Ramos (cell line): ENCODE results near the gene PGR.

Experiments used
- in situ Hi-C: fragments of 300-500 bp; cut with MboI; formaldehyde crosslinking; loops from one replicate; pipeline ENCODE4 v1.14.3; 2022; ENCODE audit warnings: low sequenced_read_pairs; ENCODE audit not compliant: unreplicated experiment

The PGR gene

DNA sequence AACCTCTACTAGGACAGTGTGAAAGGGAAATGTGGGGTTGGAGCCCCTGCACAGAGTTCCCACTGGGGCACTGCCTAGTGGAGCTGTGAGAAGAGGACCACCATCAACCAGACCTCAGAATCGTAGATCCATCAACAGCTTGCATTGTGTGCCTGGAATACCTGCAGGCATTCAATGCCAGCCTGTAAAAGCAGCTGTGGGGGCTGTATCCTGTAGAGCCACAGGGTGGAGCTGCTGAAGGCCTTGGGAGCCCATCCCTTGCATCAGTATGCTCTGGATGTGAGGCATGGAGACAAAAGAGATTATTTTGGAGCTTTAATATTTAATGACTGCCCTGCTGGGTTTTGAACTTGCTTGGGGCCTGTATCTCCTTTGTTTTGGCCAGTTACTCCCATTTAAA is 46.3 kb downstream of the PGR start:
- in situ Hi-C loops = no loop called here

DNA sequence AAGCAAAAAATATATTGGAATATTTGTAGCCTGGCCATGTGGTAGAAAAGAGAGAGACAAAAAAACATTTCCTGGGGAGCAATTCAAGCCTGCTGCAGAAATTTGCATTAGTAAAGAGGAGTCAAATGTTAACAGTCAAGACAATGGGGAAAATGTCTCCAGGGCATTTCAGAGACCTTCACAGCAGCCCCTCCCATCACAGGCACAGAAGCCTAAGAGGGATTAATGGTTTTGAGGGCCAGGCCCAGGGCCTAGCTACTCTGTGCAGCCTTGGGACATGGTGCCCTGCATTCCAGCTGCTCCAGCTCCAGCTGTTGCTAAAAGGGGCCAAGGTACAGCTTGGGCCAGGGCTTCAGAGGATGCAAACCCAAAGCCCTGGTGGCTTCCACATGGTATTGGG is 46.8 kb downstream of the PGR start:
- in situ Hi-C loops = no loop called here

DNA sequence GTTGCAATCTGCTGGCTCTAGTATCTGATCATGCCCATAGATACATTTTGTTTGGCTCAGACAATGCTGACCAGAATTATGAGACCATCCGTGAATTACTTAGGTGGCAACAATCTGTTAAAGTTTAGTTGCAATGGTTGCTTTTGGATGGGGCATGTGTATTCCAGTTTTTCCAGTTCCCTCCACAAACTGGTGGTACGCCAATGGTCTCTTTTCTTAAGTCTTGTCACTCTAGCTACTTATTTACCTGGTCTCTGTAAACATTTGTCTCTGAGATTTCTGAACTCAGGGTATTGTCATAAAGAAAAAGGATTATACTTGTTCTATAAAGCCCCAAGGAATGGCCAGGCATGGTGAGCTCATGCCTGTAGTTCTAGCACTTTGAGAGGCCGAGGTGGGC is 65.9 kb downstream of the PGR start:
- in situ Hi-C loops = no loop called here

DNA sequence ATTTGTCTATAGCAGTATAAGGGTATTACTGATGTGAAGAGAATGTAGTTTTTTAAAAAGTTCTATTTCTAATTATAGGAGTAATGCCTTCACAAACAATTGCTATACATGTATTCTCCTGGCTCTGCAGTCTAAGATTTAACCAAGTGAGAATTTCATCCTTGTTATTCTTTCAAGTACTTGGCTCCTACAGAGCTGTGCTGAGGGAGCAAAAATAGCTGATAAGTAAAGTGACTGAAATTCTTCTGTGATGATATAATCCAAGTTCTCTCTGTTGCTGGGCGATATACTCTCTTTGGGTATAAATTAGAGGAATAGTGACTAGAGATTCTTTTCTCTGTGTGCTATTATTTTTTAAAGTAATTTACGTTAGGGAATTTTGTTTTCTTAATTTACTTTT is 68.0 kb downstream of the PGR start:
- in situ Hi-C loops = no loop called here

DNA sequence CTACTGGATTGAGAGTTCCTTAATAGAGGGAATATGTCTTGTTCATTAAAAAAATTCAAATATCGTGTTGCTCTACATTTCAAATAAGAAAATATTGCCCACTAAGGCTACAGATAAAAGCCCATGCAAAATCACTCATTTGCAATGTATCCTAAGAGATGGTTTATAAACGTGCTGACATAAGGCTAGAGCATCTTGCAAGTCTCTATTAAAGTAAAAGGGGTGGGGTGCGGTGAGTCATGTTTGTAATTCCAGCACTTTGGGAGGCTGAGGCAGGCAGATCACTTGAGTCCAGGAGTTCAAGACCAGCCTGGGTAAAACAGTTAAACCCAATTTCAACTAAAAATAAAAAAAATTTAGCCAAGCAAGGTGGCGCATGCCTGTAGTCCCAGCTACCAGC is 70.3 kb downstream of the PGR start:
- in situ Hi-C loops = no loop called here

DNA sequence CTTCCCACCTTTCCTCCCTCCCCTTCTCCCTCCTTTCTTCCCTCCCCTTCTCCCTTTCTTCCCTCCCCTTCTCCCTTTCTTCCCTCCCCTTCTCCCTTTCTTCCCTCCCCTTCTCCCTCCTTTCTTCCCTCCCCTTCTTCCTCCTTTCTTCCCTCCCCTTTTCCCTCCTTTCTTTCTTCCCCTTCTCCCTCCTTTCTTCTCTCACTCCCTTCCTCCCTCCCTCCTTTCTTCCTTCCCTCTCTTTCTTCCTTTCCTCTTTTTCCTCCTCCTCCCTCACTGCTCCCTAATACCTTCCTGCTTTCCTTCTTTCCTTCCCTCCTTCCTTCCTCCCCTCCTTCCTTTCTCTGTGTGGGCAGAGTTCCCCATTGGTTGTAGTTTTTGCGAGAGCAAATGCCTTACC is 76.1 kb downstream of the PGR start:
- in situ Hi-C loops = no loop called here

DNA sequence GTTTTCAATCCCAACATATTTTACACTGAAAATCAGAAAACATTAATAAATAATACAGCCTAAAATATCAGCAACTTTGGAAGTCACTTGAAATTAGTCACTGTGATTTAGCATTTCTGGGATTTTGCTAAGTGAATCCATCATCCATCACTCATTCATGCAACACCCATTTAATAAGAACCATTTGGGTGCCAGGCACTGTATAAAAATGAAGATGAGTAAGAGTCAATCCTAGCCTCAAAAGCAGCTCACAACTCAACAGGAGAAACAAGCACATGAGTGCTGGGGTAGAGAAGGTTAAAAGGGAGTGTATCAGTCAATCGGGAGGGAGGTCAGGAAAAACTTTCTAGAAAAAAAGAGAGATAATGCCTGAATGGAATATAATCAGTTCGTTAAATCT is 77.9 kb downstream of the PGR start:
- in situ Hi-C loops = no loop called here

DNA sequence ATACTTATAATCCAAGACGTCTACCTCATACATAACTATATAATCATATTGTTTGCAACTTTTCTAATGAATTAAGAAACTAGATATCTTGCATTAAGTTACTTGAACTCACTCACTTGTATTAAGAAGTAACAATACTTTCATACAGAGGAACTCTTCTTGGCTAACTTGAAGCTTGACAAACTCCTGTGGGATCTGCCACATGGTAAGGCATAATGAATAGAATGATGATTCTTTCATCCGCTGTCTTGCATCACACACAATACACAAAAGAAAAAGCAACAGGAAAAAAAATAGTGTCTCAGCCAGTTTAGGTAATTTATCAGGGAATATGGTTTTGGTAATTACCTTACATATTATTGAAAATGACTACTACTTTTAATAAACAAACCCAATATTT is 79.8 kb downstream of the PGR start:
- in situ Hi-C loops = no loop called here

DNA sequence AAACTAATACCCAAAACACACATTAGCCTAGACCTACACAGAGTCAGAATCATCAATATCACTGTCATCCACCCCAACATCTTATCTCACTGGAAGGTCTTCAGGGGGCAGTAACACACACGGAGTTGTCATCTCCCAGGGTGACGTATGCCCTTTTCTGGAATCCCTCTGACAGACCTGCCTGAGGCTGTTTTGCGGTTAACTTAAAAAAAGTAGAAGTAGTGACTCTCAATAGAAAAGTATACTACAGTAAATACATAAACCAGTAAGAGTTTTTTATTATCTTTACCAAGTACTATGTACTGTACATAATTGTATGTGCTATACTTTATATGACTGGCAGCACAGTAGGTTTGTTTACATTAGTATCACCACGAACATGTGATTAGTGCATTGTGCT is 80.5 kb downstream of the PGR start:
- in situ Hi-C loops = no loop called here

DNA sequence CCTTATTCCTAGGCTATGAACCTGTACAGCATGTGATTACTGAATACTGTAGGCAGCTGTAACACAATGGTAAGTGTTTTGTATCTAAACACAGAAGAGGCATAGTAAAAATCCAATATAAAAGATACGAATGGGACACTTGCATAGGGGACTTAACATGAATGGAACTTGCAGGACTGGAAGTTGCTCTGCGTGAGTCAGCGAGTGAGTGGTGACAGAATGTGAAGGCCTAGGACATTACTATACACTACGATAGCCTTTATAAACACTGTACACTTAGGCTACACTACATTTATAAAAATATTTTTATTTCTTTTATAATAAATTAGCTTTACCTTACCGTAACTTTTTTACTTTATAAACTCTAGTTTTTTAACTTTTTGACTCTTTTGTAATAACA is 81.1 kb downstream of the PGR start:
- in situ Hi-C loops = no loop called here

DNA sequence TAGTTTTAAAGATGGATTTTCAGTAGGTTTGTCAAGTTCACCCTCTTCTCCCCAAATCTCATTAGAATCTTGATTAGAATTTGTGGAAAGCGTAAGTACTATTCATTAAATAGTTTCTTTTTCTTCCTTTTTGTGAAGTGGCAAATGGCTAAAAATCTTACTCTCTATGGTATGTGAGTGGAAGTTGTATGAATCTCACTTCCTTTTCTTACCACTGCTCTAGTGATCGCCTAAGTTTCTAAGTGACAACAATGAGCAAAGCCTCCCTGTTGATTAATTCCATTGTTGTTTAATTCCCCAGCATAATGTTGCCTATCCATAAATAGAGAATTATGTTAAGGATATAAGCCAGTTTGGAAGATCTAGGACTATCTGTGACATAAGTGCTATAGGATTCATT is 82.7 kb downstream of the PGR start:
- in situ Hi-C loops = no loop called here

DNA sequence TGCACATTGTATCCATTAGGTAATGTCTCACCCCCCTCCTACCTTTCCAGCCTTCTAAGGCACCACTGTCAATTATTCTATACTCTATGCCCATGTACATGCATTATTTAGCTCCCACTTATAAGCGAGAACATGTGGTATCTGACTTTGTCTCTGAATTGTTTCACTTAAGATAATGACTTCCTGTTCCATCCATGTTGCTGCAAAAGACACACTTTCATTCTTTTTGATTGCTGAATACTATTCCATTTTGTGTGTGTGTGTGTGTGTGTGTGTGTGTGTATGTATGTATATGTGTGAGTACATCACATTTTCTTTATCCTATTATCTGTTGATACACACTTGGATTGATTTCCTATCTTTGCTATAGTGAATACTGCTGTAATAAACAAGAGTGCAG is 84.2 kb downstream of the PGR start:
- in situ Hi-C loops = no loop called here

DNA sequence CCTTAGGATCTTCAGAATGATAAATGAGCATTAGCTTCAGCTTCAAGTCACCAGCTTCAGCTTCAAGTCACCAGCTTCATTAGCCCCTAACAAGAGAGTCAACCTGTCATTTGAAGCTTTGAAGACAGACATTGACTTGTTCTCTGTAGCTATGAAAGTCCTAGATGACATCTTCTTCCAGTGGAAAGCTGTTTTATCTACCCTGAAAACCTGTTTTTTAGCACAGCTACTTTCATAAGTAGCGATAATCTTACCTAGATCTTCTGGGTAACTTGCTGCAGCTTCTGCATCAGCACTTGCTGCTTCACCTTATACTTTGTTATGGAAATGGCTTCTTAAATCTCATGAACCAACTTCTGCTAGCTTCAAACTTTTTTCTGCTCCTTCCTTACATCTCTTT is 85.7 kb downstream of the PGR start:
- in situ Hi-C loops = no loop called here

DNA sequence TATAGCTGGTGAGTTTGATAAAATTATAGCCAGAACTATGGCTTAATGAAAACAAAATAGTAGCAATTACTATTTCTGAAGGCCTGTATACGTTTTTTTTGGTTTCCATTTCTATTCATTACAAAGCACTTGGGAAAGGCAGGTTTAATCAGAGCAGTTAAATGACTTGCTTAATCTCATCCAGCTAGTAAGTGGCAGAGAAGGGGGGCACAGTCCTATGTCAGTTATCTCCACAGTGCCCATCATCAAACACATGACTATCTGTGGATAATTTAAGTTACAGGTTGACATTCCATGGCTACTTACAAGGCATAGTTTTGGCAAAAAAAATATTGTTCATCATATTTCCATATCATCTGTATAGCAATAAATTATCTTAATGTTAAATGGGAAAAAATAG is 93.7 kb downstream of the PGR start:
- in situ Hi-C loops = no loop called here

DNA sequence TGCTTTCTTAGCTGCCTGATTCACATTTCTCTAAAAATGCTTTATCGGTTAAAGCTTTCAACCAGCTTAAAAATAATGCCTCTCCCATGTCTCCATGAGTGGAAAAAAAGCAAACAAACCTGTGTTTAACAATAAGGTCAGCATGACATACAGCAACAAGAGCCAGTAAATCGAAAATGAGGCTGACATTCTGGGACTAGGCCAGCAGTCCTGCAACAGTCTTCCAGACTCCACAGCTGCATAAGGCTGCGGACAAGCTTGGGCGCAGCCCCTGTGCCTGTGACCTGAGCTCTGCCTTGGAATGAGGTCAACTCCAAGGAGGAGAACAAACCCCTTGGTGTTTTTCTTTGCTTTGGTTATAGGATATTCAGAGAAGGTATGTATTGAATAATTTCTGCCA is 95.5 kb downstream of the PGR start:
- in situ Hi-C loops = no loop called here

DNA sequence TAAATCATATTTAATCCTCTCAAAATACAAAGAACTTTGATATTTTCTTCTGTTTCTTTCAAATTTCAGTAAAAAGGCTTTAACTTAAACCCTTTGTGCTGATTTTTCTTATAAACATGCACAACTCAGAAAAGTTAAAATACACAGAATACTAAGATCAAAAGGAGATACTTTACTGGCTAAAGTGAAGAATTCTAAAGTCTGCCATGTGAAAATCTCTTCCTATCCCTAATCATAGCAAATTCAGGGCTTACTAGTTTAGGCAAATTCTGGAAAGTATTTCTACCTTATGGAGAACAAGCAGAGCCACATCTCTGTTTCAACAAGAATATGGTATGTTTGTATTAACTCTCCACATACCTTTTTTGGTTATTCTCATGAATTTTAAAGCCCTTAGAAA is 96.6 kb downstream of the PGR start:
- in situ Hi-C loops = no loop called here

DNA sequence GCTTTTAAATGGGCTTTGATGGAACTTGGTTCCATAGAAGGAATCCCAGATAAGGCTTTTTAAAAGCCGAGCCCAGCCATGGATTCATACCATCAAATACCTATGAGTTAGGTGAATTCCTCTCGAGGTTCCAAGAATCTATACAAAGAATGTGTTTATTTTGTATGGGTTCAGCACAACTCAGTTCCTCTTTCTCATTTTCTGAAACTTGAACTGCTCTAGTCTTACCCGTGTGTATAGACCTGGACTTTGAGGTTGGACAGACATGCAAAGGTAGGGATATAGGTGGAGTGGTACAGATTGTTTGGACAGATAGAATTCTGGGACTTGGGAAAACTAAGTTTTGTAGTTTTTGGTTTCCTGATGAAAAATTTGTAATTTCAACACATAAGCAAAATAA is 97.9 kb downstream of the PGR start:
- in situ Hi-C loops = no loop called here

DNA sequence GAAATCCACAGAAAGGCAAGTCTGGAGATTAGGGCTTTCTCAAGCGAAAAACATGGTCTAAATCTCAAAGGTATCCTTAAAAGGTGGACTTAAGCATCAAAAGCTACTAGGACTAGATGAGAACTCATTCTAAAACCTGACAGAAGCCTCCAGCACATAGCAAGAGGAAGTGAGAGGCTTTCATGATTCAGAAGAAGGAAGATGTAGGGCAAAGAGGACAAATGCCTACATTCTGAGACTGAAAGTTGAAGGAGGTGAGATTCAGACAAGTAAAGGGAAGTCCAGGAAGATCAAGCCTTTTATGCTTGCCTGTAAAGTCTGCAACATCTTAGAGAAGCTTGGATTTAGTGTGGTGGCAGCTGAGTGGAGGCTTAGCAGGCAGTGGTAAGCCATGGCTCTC is 98.9 kb downstream of the PGR start:
- in situ Hi-C loops = no loop called here

DNA sequence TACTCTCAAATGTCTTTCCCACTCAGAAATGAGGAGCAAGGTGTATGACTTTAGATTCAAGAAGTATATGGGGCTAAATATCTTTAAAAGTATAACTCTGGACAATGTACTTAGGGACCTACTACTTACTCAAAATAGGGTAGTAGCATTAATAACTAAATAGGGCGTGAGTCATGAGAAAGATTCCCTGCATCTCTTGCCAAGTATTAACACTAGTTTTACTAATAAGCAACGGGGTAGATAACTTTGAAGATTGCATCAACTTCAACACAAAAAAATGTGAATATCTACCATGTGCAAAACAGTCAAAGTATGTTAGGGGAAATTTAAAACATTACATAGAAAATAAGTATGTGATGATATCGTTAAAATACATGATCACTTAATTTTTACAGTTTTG is 99.6 kb downstream of the PGR start:
- in situ Hi-C loops = no loop called here

DNA sequence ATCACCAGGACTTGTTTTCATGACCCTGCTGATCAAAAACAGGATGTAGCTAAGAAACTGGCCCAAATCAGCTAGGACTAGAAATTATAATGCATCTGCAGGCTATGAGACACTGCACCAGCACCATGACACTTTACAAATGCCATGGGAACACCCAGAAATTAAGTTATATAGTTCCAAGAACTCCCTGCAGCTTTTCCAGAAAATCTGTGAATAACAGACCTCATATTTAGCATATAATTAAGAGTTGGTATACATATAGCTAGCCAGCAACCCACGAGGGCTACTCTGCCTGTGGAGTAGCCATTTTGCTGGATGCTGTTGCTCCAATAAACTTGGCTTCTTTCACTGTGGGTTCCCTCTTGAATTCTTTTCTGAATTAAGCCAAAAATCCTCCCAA is 101.0 kb downstream of the PGR start:
- in situ Hi-C loops = no loop called here

DNA sequence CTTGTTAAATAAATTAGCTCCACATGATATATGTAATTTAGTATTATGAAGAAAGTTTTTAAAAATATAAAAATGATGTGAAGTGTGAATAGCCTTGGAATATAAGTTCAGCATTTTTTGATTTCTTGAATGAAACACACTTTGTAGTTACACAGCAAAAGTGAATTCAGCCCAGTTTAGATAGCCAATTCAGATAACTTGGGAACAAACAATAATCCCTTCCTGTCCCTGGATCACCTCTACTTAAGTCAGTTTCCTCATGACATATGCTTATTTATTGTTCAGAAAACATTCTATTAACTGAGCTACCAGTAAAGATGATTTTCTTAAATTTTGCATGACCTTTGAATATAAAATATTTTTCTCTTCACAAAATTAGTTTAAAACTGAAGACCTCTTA is 107.4 kb downstream of the PGR start:
- in situ Hi-C loops = no loop called here

DNA sequence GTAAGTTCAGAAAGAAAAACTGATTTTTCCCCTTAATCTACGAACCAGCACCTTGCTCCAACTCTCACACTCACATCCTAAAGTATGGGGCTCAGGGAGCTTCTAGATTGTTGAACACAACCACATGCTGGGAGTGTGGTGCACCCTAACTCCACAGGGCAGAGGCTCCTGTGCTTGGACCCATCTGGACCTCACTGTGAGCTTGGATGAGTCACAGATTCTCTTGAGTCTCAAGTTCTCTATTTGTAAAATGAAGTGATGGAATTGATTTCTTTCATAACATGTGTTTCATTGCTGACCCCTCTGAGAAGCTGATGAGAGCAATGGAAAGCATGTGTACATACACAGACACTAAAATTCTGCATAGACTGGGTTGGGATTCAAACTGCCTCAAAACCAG is 109.7 kb downstream of the PGR start:
- in situ Hi-C loops = no loop called here

DNA sequence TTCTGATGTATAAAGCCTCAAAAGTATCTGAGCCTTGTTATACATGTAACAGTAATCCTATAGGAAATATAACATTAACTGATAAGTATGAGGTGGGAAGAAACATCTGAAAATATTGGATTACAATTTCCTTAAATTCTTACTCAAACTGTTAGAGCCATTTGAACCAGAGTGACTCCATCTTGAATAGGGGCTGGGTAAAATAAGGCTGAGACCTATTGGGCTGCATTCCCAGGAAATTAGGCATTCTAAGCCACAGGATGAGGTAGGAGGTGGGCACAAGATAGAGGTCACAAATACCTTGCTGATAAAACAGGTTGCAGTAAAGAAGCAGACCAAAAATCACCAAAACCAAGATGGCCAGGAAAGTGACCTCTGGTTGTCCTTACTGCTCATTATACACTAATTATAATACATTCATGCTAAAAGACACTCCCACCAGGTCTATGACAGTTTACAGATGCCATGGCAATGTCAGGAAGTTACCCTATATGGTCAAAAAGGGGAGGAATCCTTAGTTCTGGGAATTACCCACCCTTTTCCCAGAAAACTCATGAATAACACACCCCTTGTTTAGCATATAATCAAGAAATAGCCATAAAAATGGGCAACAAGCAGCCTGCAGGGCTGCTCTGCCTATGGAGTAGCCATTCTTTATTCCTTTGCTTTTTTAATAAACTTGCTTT is 114.9 kb downstream of the PGR start:
- in situ Hi-C loops = no loop called here
